GM18517 (cell line): ENCODE results near the gene ZNF324.
"Not testable (repeated sequence)": the region's sequence is repeated elsewhere in the genome, so short reads cannot be mapped to it uniquely, and the experiment has no call there.

ENCODE experiments used
- ATAC-seq: cut with Tn5 transposase; IDR thresholded peaks from one replicate; pipeline ENCODE4 v1.9.1; 2021; ENCODE audit warnings: mild to moderate bottlenecking, moderate library complexity; ENCODE audit not compliant: unreplicated experiment

The ZNF324 gene

DNA sequence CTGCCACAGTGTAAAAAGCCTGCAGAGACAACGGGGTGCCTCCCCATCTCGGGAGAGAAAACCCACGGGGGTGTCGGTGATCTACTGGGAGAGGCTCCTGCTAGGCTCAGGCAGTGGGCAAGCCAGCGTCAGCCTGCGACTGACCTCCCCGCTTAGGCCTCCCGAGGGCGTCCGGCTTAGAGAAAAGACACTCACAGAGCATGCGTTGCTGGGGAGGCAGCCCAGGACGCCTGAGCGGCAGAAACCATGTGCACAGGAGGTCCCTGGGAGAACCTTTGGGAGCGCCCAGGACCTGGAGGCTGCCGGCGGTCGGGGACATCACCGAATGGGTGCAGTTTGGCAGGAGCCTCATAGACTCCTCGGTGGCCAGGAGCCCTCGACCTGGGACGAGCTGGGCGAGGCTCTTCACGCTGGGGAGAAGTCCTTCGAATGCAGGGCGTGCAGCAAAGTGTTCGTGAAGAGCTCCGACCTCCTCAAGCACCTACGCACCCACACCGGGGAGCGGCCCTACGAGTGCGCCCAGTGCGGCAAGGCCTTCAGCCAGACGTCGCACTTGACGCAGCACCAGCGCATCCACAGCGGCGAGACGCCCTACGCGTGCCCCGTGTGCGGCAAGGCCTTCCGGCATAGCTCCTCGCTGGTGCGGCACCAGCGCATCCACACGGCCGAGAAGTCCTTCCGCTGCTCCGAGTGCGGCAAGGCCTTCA, 4.1 kb downstream of the ZNF324 start:
- ATAC-seq = not testable (repeated sequence)

DNA sequence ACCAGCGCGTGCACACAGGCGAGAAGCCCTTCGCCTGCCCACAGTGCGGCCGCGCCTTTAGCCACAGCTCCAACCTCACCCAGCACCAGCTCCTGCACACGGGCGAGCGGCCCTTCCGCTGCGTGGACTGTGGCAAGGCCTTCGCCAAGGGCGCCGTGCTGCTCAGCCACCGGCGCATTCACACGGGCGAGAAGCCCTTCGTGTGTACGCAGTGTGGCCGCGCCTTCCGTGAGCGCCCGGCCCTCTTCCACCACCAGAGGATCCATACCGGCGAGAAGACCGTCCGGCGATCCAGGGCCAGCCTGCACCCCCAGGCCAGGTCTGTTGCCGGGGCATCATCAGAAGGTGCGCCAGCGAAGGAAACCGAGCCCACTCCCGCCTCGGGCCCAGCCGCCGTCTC, 4.9 kb downstream of the ZNF324 start:
- no peak for ATAC-seq

DNA sequence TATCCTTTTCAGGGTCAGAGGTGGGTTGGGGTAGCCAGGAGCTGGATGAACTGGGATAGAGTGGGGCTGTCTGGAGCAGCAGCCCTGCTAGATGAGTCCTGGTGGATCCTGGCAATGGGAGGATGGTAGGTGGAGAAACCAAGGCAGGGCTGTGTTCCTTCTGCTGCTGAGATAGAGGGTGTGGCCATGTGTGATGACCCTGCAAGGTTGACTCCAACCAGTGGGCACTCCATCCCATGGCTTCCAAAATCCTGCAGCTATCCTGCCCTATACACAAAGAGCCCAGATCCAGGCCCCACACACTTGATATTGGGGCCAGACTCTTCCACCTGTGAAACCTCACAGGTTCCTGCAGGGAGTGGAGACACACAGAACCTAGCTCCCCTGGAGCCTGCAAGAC, 6.9 kb downstream of the ZNF324 start:
- no peak for ATAC-seq

DNA sequence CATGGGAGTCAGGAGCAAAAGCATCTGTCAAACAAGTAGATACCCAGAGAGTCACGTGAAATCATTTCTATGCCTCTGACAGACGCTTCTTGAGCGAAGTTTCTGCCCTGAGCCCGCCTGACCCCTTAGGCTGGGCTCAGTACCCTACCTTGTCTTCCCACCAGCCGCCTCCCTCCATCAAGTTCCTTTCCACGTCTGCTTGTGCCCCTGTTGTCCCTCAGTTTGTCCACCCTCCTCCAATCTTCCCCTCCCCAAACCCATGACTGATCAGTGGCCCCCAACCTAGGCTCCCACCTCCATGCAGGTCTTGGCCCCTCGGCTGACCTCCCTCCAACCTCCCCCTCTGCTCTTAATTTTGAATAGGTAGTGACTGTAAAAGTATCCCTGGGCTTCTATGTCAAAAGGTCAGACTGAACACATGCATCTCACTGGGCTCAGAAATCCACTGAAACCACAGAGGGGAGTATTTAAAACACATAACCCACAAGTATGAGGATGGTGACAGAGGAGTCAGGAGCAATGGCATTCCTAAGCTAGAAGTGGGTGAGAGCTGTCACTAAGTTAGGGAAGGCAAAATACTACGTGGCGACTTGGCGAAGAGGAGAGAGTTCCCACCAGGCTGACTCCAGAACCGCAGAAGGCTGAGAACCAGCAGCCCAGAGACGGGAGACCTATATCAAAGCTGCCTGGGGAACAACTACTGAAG, 7.6 kb downstream of the ZNF324 start:
- no peak for ATAC-seq

DNA sequence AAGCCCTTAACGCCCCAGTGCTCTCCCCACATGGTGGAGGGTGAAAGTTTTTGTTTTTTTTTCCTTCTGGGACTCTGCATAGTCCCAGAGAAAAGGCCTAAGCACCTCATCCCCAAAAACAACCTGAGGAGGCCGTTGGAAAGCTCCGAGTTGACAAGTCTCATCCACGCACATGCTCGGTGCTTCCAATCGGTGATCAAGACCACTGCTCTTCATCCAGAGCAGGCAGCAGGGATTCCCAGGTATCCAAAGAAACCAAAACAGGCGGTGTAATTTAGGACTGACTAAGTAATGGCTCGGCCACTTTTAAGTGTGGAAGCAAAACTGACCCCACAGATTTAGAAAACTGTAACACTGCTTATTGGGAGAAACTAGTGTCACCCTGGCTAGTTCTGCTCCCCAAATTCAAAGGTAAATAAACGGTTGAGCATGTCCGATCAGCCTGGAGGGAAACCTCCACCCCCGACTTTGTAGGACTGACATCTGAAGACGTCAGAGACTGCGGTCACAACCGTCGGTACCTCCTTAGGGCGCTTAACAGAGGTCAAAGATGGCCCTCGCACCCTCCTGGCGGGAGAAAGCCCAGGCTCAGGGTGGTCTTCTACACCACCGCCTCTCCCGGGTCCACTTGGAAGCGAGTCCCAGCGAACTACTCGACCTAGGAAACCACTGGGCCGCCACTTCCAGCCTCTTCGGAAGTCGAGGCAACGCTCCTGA, 8.3 kb downstream of the ZNF324 start:
- ATAC-seq = no peak

DNA sequence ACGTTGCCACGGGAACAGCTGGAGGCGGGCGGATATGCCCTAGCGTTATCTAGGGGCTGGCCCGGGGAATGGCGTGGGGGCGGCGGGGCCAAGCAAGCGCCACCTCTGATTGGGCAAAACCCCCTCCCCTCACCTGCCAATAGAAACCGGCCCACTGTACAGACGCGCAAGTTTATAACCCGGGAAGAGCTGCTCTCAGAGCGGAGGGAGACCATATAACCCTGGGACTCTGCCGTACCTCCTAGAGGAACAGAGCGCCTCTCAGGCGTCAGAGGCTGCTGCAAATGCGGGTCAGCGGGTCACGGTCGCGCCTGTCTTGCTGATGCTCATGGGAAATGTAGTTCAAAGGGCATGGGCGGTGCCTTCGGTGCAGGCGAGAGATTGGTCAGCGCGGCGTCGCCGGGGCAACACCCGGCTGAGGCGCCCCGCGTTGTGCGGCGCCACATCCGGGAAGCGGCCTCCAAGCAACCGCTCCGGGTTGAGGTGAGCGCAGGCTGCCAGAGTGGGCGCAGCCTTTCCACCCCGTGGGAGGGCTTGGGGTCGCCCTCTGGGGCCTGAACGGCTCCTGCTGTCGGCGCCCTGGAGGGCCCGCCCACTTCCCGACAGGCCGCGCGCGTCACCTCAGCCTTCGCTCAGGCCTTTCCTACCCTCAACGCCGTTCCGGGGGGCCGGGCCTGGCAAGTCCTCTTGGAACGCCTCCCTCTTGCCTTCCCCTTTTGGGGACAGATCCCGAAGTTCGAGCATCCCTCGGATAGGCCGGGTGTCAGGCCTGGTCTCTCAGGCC, 9.0 kb downstream of the ZNF324 start, which contains the start of gene ZNF446:
ZNF446 (plus strand) TSS at position 639 of the 784 bp plus-strand sequence. CDS start 867 bp downstream, outside the sequence.
- peak; percentile 81 for ATAC-seq

DNA sequence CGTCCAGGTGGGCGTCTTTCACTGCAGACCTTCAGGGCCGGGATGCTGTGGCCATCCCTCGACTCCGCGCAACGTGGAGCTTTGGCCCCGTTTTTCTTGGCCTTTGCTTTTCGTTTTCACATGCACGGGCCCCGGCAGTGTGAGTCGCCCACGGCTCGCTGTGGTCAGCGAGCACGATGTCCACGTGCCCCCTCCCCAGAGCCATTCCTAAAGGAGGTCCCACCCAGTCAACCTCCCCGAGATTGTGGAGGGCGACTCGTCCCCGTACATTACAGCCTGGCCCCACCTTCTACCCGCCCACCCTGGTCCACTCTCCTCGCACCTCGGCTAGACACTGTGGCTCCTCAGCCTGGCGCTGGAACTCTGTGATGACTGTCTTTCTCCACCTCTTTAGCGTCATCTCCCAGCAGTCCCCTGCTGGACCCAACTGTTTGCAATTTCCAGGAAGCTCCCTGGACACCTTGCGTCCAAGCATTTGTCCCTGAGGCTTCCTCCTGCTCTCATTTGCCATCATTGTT, 9.7 kb downstream of the ZNF324 start:
- no peak for ATAC-seq

DNA sequence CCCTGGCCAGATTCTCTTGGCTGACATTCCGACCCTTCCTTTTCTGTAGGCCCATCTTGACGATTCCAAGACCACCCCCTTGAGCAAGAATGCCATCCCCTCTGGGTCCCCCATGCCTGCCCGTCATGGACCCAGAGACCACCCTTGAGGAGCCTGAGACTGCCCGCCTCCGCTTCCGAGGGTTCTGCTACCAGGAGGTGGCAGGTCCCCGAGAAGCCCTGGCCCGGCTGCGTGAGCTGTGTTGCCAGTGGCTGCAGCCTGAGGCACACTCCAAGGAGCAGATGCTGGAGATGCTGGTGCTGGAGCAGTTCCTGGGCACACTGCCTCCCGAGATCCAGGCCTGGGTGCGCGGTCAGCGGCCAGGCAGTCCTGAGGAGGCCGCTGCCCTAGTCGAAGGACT, 10.2 kb downstream of the ZNF324 start:
- no peak for ATAC-seq

DNA sequence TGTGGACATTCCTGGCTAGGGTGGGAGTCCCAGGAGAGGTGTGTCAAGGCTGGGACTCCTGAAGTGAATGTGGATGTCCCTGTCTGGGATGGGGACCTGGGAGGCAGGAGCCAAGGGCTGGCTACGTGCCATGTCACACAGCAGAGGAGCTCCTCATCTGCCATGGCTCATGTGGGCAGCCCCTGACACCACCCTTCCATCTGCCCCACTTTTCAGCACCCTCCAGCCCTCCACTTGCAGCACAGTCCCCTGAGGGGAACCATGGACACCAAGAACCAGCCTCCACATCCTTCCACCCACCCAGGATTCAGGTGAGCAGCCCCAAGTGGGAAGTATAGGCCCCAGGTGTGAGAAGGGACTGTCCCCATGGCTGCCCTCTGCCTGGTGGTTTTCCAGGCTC, 11.0 kb downstream of the ZNF324 start:
- ATAC-seq = no peak

DNA sequence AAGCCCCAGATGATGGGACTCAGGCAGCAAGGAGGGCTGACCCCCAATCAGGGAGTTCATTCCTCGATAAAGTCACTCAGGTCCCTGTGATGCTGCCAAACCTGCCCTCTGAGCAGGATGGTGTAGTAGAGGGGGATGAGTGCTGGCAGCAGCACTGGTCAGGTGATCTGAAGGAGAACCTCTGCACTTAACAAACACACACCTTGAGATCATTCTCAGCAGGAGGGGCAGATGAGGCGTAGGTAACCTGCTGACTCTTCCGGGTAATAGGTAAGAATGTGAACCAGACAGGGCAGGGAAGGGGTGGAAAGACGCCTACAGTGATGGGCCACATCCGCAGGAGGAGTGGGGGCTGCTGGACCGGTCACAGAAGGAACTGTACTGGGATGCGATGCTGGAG, 12.4 kb downstream of the ZNF324 start:
- no peak for ATAC-seq

DNA sequence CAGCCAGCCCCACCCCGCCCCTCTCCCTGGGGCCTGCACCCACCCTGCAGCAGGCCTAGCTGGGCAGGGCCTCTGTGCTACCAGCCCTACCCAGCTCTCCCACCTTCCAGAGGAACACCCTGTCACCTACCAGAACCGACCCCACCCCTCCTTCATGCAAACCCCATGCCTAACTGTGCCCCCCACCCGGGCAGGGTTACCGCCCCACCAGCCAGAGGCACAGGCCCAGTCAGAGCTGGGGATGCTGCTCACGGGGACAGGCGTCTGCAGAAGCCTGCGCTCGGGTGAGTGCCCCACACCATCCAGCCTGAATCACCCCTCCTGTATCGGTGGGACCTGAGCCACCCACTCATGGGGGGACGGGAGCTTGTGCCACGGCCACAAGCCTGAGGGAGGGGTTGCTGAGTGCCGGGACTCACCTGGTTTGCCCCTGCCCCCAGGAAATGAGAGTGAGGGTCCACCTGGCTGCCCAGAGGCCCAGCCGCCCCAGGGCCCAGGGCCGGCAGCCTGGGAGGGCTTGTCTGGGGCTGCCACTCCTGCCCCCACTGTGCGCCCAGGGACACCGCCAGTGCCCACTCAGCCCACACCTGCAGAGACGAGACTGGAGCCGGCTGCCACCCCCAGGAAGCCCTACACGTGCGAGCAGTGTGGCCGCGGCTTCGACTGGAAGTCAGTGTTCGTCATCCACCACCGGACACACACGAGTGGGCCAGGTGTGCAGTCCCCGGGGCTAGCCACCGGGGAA, 13.0 kb downstream of the ZNF324 start:
- no peak for ATAC-seq

DNA sequence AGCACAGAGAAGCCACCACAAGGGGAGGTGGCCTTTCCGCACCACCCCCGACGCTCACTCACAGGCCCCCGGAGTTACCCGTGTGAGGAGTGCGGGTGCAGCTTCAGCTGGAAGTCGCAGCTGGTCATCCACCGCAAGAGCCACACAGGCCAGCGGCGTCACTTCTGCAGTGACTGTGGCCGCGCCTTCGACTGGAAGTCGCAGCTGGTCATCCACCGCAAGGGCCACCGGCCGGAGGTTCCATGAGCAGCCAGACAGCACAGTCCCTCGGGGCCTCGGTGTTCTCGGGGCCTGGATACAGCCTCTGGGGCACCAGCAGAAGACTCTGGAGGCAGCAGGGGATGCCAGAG, 13.6 kb downstream of the ZNF324 start:
- no peak for ATAC-seq

DNA sequence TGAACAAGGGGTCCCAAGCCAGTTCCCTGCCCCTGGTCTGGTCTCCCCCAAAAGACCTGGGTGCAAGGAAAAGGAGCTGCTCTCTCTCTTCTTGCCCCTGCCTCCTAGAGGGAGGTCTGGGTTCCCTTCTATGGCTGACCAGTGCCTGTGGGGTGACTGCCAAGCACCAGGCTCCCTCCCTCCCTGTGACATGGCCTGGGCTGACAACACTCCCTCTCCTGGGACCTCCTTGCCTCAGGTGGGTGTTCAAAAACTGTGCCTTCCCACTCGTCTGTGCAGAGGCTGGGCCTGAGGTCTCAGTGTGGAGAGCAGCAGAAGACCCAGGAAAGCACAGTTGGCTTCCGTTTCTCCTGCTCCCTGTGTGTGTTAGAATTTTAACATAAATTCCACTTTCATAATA, 14.0 kb downstream of the ZNF324 start:
- ATAC-seq = no peak

DNA sequence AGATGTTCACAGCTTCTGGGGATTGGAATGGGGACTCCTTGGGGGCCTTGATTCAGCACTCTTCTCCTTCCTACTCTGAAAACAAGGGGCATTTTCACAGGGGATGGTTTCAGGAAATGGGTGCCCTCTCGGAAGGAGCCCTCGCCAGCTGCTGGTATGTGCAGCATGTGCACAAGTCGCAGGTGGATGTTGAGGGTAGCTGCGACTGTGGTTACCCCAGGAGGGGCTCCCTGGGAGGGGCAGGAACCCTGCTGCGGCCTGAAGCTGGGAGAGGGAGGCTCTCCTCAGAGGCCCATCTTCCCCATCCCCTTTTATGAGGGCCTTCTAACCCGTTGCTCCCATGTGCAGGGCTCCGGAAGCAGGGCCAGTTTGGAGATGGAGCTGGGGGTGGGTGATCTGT, 15.5 kb downstream of the ZNF324 start:
- ATAC-seq = no peak

DNA sequence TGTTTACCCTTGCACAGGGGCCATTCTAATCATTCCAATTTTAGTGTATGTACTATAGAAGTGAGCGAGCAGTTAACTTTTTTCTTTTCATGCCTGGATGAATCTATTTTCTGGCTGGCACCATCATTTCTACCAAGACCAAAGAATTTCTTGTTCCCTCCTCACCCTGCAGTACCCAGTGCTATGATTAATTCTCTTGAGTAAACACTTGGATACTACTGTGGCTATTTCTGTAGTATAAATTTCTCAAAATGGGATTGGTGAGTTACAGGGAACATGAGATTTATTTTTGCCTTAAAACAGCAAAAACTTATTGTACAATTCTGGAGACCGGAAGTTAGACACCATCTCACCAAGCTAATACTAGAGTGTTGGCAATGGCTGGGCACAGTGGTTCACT, 16.9 kb downstream of the ZNF324 start:
- ATAC-seq = no peak

DNA sequence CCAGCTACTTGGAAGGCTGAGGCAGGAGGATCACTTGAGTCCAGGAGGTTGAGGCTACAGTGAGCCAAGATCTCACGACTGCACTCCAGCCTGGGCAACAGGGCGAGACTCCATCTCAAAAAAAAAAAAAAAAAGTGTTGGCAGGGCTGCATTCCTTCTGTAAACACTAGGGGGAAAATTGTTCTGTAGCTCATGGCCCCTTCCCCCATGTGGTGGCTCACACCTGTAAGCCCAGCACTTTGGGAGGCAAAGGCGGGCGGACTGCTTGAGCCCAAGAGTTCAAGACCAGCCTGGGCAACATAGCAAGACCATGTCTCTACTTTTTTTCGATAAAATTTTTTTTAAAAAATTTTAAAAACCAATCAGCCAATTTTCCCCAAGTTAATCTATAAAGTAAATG, 17.5 kb downstream of the ZNF324 start:
- not testable (repeated sequence) for ATAC-seq

DNA sequence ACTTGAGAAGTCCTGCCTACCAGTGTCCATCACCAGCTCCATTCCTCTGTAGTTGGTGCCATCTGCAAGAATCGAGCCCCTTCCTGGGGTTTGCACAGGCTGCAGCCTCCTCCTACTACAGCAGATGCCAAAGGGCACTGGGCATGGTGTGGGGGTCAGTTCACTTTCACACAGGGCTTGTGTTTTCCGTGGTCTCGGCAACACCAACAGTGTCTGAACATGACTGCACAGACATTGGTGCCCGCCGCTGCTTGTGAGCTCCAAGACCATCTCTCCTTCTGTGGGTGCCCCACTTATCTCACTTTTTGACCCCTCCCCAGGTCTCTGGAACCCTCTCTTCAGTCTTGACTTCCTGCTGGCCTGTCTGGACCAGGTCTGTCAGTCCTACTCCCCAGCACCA, 24.5 kb downstream of the ZNF324 start:
- ATAC-seq = no peak

DNA sequence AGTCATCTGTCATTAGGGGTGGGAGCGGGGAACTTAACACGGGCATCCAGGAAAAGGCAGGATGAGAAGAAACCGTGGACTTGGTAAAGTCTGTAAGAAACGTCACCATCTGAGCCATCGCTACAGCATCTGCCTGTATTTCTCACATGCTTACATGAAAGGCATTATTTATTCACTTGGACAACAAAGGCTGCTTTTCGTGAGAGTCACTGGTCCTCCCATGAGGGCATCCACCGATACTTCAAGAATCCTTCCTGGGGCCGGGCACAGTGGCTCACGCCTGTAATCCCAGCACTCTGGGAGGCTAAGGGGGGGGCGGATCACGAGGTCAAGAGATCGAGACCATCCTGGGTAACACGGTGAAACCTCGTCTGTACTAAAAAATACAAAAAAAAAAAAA, 25.4 kb downstream of the ZNF324 start:
- no peak for ATAC-seq

DNA sequence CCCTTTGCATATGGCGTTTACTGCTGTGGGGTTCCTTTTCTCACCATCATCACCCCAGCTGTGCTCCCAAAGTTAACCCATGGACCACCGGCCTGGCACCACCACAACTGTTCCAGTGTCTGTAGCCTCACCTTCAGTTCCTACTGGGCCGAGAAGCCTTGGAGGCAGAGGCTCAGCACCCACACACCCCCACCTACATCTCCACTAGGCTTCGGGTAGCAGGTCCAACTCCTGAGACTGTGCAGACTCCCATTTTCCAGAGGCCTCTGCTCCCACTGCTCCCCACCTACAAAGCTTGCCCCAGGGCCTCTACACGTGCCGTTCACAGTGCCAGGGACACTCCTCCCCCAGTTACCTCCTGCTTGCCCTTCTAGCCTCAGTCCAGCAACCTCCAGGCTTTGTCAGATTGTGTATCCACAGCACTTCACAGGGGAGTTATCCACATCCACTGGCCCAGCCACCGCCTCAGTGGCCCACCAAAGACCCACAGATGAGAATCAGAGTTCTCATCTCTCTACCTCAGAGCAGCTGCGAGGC, 30.8 kb downstream of the ZNF324 start:
- no peak for ATAC-seq
